Hepatocyte (in vitro differentiated cells): ENCODE data around the gene ZNF423. TPM values are rescaled to one million over a fixed set of nuclear protein-coding genes. Genes with fewer than 3 reads are reported as not detected.

Source experiments
- DNase-seq: peaks from one replicate; pipeline ENCODE4 v3.0.0-alpha.2; 2016; ENCODE audit warnings: low spot score
- H2AFZ ChIP-seq: fragments of 200-600 bp; sonication (generic); 2 replicates; pipeline ENCODE4 v1.6.0; 2016; ENCODE audit warnings: antibody characterized with exemption, mild to moderate bottlenecking
- H3K27ac ChIP-seq: fragments of 200-600 bp; sonication (generic); 2 replicates; pipeline ENCODE4 v1.5.1; 2016; ENCODE audit warnings: mild to moderate bottlenecking
- H3K27me3 ChIP-seq: fragments of 200-600 bp; sonication (generic); 2 replicates; pipeline ENCODE4 v1.6.1; 2016
- H3K36me3 ChIP-seq: fragments of 200-600 bp; sonication (generic); replicated peaks from 2 replicates; pipeline ENCODE4 v1.5.1; 2016; ENCODE audit warnings: low read depth; ENCODE audit not compliant: insufficient read depth
- H3K4me1 ChIP-seq: fragments of 200-600 bp; sonication (generic); 2 replicates; pipeline ENCODE4 v1.5.1; 2016; ENCODE audit warnings: mild to moderate bottlenecking, moderate library complexity; ENCODE audit not compliant: insufficient read depth
- H3K4me2 ChIP-seq: fragments of 200-600 bp; sonication (generic); 2 replicates; pipeline ENCODE4 v1.6.0; 2016
- H3K4me3 ChIP-seq: fragments of 200-600 bp; sonication (generic); 2 replicates; pipeline ENCODE4 v1.5.1; 2016; ENCODE audit warnings: mild to moderate bottlenecking
- H3K79me2 ChIP-seq: fragments of 200-600 bp; sonication (generic); 2 replicates; pipeline ENCODE4 v1.6.0; 2017; ENCODE audit warnings: mild to moderate bottlenecking
- H3K9me2 ChIP-seq: fragments of 200-600 bp; sonication (generic); replicated peaks from 2 replicates; pipeline ENCODE4 v1.6.0; 2017; ENCODE audit warnings: mild to moderate bottlenecking; ENCODE audit not compliant: insufficient read depth
- H3K9me3 ChIP-seq: fragments of 200-600 bp; sonication (generic); 2 replicates; pipeline ENCODE4 v1.5.1; 2016; ENCODE audit warnings: low read depth, mild to moderate bottlenecking
- H4K20me1 ChIP-seq: fragments of 200-600 bp; sonication (generic); 2 replicates; pipeline ENCODE4 v1.6.0; 2016; ENCODE audit warnings: mild to moderate bottlenecking; ENCODE audit not compliant: insufficient read depth, poor library complexity, severe bottlenecking
- EZH2 ChIP-seq: fragments of 200-600 bp; sonication (generic); IDR thresholded peaks from 2 replicates; pipeline ENCODE4 v1.6.1; 2016; ENCODE audit warnings: antibody characterized with exemption, mild to moderate bottlenecking, borderline replicate concordance
- EZH2phosphoT487 ChIP-seq: fragments of 200-600 bp; sonication (generic); IDR thresholded peaks from one replicate; pipeline ENCODE4 v1.6.1; 2018; ENCODE audit warnings: antibody characterized with exemption, mild to moderate bottlenecking, low read depth, moderate library complexity; ENCODE audit not compliant: unreplicated experiment, severe bottlenecking
- WGBS: methylation state at CpG from one replicate; pipeline ENCODE4 v1.1.6; 2016; ENCODE audit warnings: low lambda C conversion rate; ENCODE audit errors: missing lambda C conversion rate; 5-methylcytosine and 5-hydroxymethylcytosine counted together
- polyA plus RNA-seq: library from polyadenylated mRNA; unstranded; fragments of >200 nt; fragmentation: Nextera tagmentation; extraction: Ambion mirVana; gene quantifications from 2 replicates; pipeline ENCODE4 v1.2.1, GENCODE V29; 2016
- total RNA-seq: library from RNA; depleted of rRNA; stranded (reverse); fragments of >200 nt; gene quantifications from 2 replicates; pipeline ENCODE4 v1.2.3, GENCODE V29; 2014
- TF ChIP-seq, protein P1 (sequence below): fragments of 200-600 bp; sonication (generic); IDR thresholded peaks from 2 replicates; pipeline ENCODE4 v1.5.1; 2016; ENCODE audit warnings: antibody characterized with exemption, mild to moderate bottlenecking; ENCODE audit not compliant: poor library complexity

Gene ZNF423
- total and polyA plus RNA-seq, 2 experiments from 2014 or later = 9.6 to 11.8 TPM

GRCh38 chr16:49547448-49547847 lies 308.5 kb downstream of the ZNF423 start:
- Histone ChIP-seq H3K4me3 (no peak overlapping the region), H3K9me3 (no peaks in the 10 kb centered on the region), H3K4me2 (no peak overlapping the region), H3K27ac (no peak overlapping the region), H3K9me2 (no peaks in the 10 kb centered on the region), H3K79me2 (no peaks in the 10 kb centered on the region), H4K20me1 (peaks cover 5% of the 10 kb centered on the region), H3K27me3 (no peaks in the 10 kb centered on the region), H2AFZ (no peak overlapping the region), H3K36me3 (no peaks in the 10 kb centered on the region), H3K4me1 (peaks cover 4% of the 10 kb centered on the region)
- TF ChIP-seq EZH2phosphoT487 = no peak
- no peak for TF ChIP-seq EZH2
- TF ChIP-seq, protein P1, sequence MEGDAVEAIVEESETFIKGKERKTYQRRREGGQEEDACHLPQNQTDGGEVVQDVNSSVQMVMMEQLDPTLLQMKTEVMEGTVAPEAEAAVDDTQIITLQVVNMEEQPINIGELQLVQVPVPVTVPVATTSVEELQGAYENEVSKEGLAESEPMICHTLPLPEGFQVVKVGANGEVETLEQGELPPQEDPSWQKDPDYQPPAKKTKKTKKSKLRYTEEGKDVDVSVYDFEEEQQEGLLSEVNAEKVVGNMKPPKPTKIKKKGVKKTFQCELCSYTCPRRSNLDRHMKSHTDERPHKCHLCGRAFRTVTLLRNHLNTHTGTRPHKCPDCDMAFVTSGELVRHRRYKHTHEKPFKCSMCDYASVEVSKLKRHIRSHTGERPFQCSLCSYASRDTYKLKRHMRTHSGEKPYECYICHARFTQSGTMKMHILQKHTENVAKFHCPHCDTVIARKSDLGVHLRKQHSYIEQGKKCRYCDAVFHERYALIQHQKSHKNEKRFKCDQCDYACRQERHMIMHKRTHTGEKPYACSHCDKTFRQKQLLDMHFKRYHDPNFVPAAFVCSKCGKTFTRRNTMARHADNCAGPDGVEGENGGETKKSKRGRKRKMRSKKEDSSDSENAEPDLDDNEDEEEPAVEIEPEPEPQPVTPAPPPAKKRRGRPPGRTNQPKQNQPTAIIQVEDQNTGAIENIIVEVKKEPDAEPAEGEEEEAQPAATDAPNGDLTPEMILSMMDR = no peak
- WGBS = 96% methylated on average over 9 of the region's 9 CpGs
- DNase-seq = no peak

GRCh38 chr16:49546735-49547134 lies 309.2 kb downstream of the ZNF423 start:
- Histone ChIP-seq H3K27ac (no peak overlapping the region), H3K4me1 (peaks cover 4% of the 10 kb centered on the region), H3K4me3 (no peak overlapping the region), H3K4me2 (no peak overlapping the region), H3K27me3 (no peaks in the 10 kb centered on the region), H3K9me2 (no peaks in the 10 kb centered on the region), H3K36me3 (no peaks in the 10 kb centered on the region), H2AFZ (no peak overlapping the region), H3K79me2 (no peaks in the 10 kb centered on the region), H3K9me3 (no peaks in the 10 kb centered on the region), H4K20me1 (peaks cover 5% of the 10 kb centered on the region)
- WGBS = 38% methylated on average over 1 of the region's 1 CpG
- DNase-seq = no peak
- TF ChIP-seq, protein P1 = no peak
- TF ChIP-seq EZH2phosphoT487 = no peak
- TF ChIP-seq EZH2 = no peak

GRCh38 chr16:49545741-49546448 lies 310.0 kb downstream of the ZNF423 start:
- Histone ChIP-seq H3K4me2 (no peak overlapping the region), H3K4me1 (peaks cover 4% of the 10 kb centered on the region), H3K9me2 (no peaks in the 10 kb centered on the region), H4K20me1 (peaks cover 5% of the 10 kb centered on the region), H3K79me2 (no peaks in the 10 kb centered on the region), H3K9me3 (no peaks in the 10 kb centered on the region), H3K36me3 (no peaks in the 10 kb centered on the region), H3K27ac (no peak overlapping the region), H3K4me3 (no peak overlapping the region), H3K27me3 (no peaks in the 10 kb centered on the region), H2AFZ (no peak overlapping the region)
- TF ChIP-seq, protein P1 = no peak
- TF ChIP-seq EZH2phosphoT487 = no peak
- no peak for TF ChIP-seq EZH2
- DNase-seq = no peak
- WGBS = 52% methylated on average over 6 of the region's 6 CpGs

GRCh38 chr16:49545243-49545642 lies 310.7 kb downstream of the ZNF423 start:
- TF ChIP-seq EZH2phosphoT487 (no peak), EZH2 (no peak)
- TF ChIP-seq, protein P1 = no peak
- Histone ChIP-seq H3K4me2 (no peak overlapping the region), H3K27ac (no peak overlapping the region), H3K36me3 (no peaks in the 10 kb centered on the region), H3K79me2 (no peaks in the 10 kb centered on the region), H3K27me3 (no peaks in the 10 kb centered on the region), H3K4me1 (peaks cover 4% of the 10 kb centered on the region), H3K9me2 (no peaks in the 10 kb centered on the region), H2AFZ (no peak overlapping the region), H3K9me3 (no peaks in the 10 kb centered on the region), H4K20me1 (peaks cover 5% of the 10 kb centered on the region), H3K4me3 (no peak overlapping the region)
- no peak for DNase-seq
- WGBS = 95% methylated on average over 4 of the region's 4 CpGs
